Measurements from ENCODE around the gene TMEM184A. TPM values are rescaled to one million over a fixed set of nuclear protein-coding genes. Genes with fewer than 3 reads are reported as not detected.

The TMEM184A gene
- total and polyA plus RNA-seq, 10 of the 15 experiments (the other 5 are each of a cell fraction or from before 2014, with no cell fraction given): 0.04 to 0.15 TPM; not detected in 8

GRCh38 chr7:1558841-1559625 lies 3.0 kb upstream of the TMEM184A start:
- Histone ChIP-seq H3K9ac (ENCODE audit: control insufficient read depth, insufficient read depth, low read length) (no peak overlapping the region), H2AFZ (ENCODE audit: control insufficient read depth, low read depth, low read length) (no peak overlapping the region), H4K20me1 (ENCODE audit: control insufficient read depth, insufficient read depth) (no peaks in the 10 kb centered on the region), H3K9me3 (replicated peaks; ENCODE audit: control insufficient read depth, insufficient read depth, low read length) (no peaks in the 10 kb centered on the region), H3K4me1 (ENCODE audit: control insufficient read depth, insufficient read depth, low read length) (no peaks in the 10 kb centered on the region), H3K79me2 (ENCODE audit: control insufficient read depth, insufficient read depth, low read length) (no peaks in the 10 kb centered on the region), H3K27me3 (replicated peaks in 1 of 2; ENCODE audit: control insufficient read depth in 2 of 2, insufficient read depth in 2 of 2, low read length in 1 of 2) (no peaks in the 10 kb centered on the region), H3K4me2 (ENCODE audit: control insufficient read depth, insufficient read depth) (no peak overlapping the region), H3K36me3 (ENCODE audit: control insufficient read depth in 2 of 2, insufficient read depth in 2 of 2, low read length in 1 of 2) (no peaks in the 10 kb centered on the region), H3K27ac (ENCODE audit: control insufficient read depth, insufficient read depth) (no peak overlapping the region), H3K4me3 (no peak overlapping the region)
- in situ Hi-C loops (cut with MboI) (no loop called here), intact Hi-C loops (cut with micrococcal nuclease; ENCODE audit: unreplicated experiment) (no loop called here)
- 58% methylated on average over 31 of the region's 32 CpGs for WGBS (ENCODE audit: insufficient coverage, insufficient replicate concordance, low lambda C conversion rate, missing lambda C conversion rate)
- ATAC-seq (no peak), FAIRE-seq (no peak), DNase-seq (ENCODE audit: low read depth, low spot score) (no peak)
- no peak for TF ChIP-seq PBX3 (IDR thresholded peaks at IDR 0.05; ENCODE audit: insufficient replicate concordance, low read depth, low read length)
- no peak for TF ChIP-seq POLR2AphosphoS5 (IDR thresholded peaks at IDR 0.05; ENCODE audit: low read length)
- TF ChIP-seq SREBF1 (IDR thresholded peaks at IDR 0.05; ENCODE audit: low read length): no peak
- TF ChIP-seq PAX5 (IDR thresholded peaks at IDR 0.05; ENCODE audit: borderline replicate concordance, low read depth, low read length): no peak
- TF ChIP-seq GATAD2B (conservative IDR thresholded peaks at IDR 0.05; ENCODE audit: low read depth): no peak
- TF ChIP-seq HSF1 (IDR thresholded peaks at IDR 0.05; ENCODE audit: low read depth, low read length): no peak
- TF ChIP-seq SUZ12 (IDR thresholded peaks at IDR 0.05; ENCODE audit: unreplicated experiment): no peak
- TF ChIP-seq PKNOX1 (IDR thresholded peaks at IDR 0.05): no peak
- no peak for TF ChIP-seq CUX1 (IDR thresholded peaks at IDR 0.05; ENCODE audit: insufficient replicate concordance, low read depth, low read length)
- no peak for TF ChIP-seq NBN (IDR thresholded peaks at IDR 0.05)
- TF ChIP-seq ELK1 (IDR thresholded peaks at IDR 0.05; ENCODE audit: low read depth, low read length): no peak
- TF ChIP-seq RAD21 (IDR thresholded peaks at IDR 0.05; ENCODE audit: insufficient read depth, low read depth, low read length): no peak
- no peak for TF ChIP-seq CBFB (IDR thresholded peaks at IDR 0.05; ENCODE audit: low read depth)
- ChIA-PET SMC1A (ENCODE audit: uncharacterized antibody, unreplicated experiment) (no interaction called here), POLR2A (no interaction called here), RAD21 (ENCODE audit: unreplicated experiment) (no interaction called here), CTCF (no interaction called here)
- BruUV-seq (replicated peaks): no TSS peak

All from GM12878 (cell line).